ENCODE measurements around the gene PTEN. TPM values are rescaled to one million over a fixed set of nuclear protein-coding genes. Genes with fewer than 3 reads are reported as not detected.

PTEN gene
- total RNA-seq, 1 donor from 2014 or later: 101 TPM

DNA sequence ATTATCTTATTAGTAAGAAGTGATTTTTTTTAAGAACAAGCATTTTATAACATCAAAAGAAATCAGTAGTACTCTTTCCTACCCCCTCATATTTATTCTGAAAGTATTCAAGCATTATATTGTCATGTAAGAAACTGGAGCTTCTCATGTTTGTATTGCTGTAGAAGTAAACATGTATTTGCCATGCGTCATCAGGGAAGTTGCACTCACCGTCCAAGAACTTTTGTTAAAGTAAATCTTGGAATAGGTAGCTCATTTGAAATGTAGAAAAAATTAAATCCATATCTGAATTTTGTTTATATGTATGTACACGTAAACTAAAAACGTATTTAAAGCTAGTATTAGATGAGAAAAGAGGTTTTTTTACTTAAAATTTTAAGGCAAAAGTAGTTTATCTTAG lies 96.8 kb downstream of the PTEN start:
- Histone ChIP-seq H3K36me3 (peaks cover 56% of the 10 kb centered on the region), H3K4me1 (peaks cover 7% of the 10 kb centered on the region), H3K27me3 (ENCODE audit: low read depth) (no peaks in the 10 kb centered on the region), H3K27ac (no peak overlapping the region), H3K4me3 (no peak overlapping the region), H3K9me3 (no peaks in the 10 kb centered on the region)
- DNase-seq (no peak), ATAC-seq (peak in 1 of 2 donors; percentile 54)
- TF ChIP-seq, protein P1, sequence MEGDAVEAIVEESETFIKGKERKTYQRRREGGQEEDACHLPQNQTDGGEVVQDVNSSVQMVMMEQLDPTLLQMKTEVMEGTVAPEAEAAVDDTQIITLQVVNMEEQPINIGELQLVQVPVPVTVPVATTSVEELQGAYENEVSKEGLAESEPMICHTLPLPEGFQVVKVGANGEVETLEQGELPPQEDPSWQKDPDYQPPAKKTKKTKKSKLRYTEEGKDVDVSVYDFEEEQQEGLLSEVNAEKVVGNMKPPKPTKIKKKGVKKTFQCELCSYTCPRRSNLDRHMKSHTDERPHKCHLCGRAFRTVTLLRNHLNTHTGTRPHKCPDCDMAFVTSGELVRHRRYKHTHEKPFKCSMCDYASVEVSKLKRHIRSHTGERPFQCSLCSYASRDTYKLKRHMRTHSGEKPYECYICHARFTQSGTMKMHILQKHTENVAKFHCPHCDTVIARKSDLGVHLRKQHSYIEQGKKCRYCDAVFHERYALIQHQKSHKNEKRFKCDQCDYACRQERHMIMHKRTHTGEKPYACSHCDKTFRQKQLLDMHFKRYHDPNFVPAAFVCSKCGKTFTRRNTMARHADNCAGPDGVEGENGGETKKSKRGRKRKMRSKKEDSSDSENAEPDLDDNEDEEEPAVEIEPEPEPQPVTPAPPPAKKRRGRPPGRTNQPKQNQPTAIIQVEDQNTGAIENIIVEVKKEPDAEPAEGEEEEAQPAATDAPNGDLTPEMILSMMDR (IDR thresholded peaks at IDR 0.05): no peak
- intact Hi-C loops (cut with DNase I): no loop called here

DNA sequence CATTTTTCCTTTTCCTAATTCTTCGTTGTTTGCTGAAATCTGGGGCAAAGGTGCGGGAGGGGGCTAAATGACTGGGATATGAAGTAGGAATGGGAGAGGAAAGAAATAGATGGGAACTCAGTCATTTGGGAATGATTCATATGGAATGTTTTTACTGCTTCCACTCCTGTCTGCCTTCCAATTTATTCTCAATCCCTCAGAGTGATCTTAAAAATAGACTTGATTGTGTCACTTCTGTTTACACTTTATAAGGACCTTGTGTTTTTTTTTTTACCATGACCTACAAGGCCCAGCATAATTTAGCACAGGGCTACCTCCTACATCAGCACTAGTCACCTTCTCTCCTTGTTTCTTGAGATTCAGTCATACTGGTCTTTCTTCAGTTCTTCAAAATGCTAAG lies 97.9 kb downstream of the PTEN start:
- intact Hi-C loops (cut with DNase I): no loop called here
- H3K27me3 ChIP-seq (ENCODE audit: low read depth): no peaks in the 10 kb centered on the region
- DNase-seq: no peak
- ATAC-seq: peak; percentile 41 to 83
- TF ChIP-seq, protein P1 (IDR thresholded peaks at IDR 0.05): no peak
- H3K9me3 ChIP-seq: no peaks in the 10 kb centered on the region
- peaks cover 59% of the 10 kb centered on the region for H3K36me3 ChIP-seq
- no peak overlapping the region for H3K4me3 ChIP-seq
- H3K4me1 ChIP-seq: peaks cover 7% of the 10 kb centered on the region
- no peak overlapping the region for H3K27ac ChIP-seq

DNA sequence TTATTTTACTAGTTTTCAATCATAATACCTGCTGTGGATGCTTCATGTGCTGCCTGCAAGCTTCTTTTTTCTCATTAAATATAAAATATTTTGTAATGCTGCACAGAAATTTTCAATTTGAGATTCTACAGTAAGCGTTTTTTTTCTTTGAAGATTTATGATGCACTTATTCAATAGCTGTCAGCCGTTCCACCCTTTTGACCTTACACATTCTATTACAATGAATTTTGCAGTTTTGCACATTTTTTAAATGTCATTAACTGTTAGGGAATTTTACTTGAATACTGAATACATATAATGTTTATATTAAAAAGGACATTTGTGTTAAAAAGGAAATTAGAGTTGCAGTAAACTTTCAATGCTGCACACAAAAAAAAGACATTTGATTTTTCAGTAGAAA lies 103.0 kb downstream of the PTEN start:
- H3K9me3 ChIP-seq: no peaks in the 10 kb centered on the region
- TF ChIP-seq, protein P1 (IDR thresholded peaks at IDR 0.05): no peak
- intact Hi-C loops (cut with DNase I): no loop called here
- peaks cover 2% of the 10 kb centered on the region for H3K4me1 ChIP-seq
- no peaks in the 10 kb centered on the region for H3K27me3 ChIP-seq (ENCODE audit: low read depth)
- ATAC-seq: no peak
- H3K36me3 ChIP-seq: peaks cover 37% of the 10 kb centered on the region
- no peak overlapping the region for H3K4me3 ChIP-seq
- H3K27ac ChIP-seq: no peak overlapping the region
- DNase-seq: no peak

DNA sequence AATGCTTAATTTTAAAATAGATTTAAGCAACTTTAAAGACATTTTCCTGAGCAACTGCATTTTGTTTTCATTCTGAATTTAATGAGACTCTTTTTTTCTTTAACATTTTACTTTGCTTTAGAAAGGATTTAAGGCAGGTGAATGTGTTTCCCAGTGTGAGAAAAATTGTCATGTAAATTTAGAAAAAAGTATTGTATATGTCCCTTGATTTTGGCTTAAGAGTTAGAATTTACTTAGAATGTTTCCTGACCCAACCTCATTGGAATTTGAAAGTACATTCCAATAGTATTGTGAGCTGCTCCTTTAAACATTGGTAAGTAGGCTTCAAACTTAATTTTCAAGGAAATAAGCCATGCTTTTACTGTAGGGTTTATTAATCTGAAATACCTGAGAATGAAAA lies 110.2 kb downstream of the PTEN start:
- TF ChIP-seq, protein P1 (IDR thresholded peaks at IDR 0.05): no peak
- Histone ChIP-seq H3K9me3 (no peaks in the 10 kb centered on the region), H3K4me1 (no peaks in the 10 kb centered on the region), H3K27ac (no peak overlapping the region), H3K36me3 (no peaks in the 10 kb centered on the region), H3K27me3 (ENCODE audit: low read depth) (no peaks in the 10 kb centered on the region), H3K4me3 (no peak overlapping the region)
- no peak for DNase-seq
- intact Hi-C loops (cut with DNase I): no loop called here
- ATAC-seq: no peak

DNA sequence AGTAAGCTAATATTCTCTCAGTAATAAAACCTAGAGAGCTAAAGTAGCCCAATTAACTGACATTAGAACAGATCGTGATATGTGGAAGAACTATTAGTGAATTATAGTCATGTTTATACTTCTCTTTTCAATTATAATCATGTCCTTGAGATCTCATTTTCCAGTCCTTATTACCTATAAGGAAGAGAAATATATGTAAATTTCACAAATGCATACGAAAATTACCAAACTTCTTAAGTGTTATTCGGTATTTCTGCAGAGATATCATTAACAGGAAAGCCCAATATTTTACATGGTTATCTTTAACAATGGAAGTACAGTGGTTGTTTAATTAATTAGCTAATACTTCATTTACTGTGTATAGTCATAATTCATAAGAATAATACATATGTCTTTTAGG lies 110.7 kb downstream of the PTEN start:
- Histone ChIP-seq H3K4me3 (no peak overlapping the region), H3K27ac (no peak overlapping the region), H3K9me3 (no peaks in the 10 kb centered on the region), H3K4me1 (no peaks in the 10 kb centered on the region), H3K27me3 (ENCODE audit: low read depth) (no peaks in the 10 kb centered on the region), H3K36me3 (no peaks in the 10 kb centered on the region)
- DNase-seq: no peak
- intact Hi-C loops (cut with DNase I): no loop called here
- no peak for ATAC-seq
- TF ChIP-seq, protein P1 (IDR thresholded peaks at IDR 0.05): no peak

DNA sequence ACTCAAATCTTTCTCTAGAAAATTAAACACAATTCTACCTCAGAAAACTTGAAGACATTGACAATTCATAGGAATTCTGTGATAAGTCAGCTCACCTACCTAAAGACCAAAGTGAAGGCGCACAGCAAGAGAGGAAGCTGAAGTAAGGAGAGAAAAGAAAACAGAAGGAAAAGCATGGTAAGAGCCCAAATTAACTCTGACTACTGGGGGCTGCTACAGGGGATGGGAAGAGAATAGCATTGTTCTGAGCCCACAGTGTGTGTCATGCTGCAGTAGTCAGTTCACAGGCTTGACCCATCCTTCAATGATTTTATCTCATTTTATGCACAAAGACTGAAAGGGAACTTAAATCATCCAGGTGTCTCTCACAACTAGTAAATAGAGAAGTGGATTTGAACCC lies 111.3 kb downstream of the PTEN start:
- Histone ChIP-seq H3K9me3 (no peaks in the 10 kb centered on the region), H3K27me3 (ENCODE audit: low read depth) (no peaks in the 10 kb centered on the region), H3K36me3 (no peaks in the 10 kb centered on the region), H3K4me1 (no peaks in the 10 kb centered on the region), H3K27ac (no peak overlapping the region), H3K4me3 (no peak overlapping the region)
- DNase-seq: no peak
- TF ChIP-seq, protein P1 (IDR thresholded peaks at IDR 0.05): no peak
- intact Hi-C loops (cut with DNase I): no loop called here
- no peak for ATAC-seq

Data from lower lobe of right lung (tissue), 2 donors.